ENCODE measurements around the gene ARHGAP28.
"Not testable (repeated sequence)": the region's sequence is repeated elsewhere in the genome, so short reads cannot be mapped to it uniquely, and the experiment has no call there.

The ARHGAP28 gene

DNA sequence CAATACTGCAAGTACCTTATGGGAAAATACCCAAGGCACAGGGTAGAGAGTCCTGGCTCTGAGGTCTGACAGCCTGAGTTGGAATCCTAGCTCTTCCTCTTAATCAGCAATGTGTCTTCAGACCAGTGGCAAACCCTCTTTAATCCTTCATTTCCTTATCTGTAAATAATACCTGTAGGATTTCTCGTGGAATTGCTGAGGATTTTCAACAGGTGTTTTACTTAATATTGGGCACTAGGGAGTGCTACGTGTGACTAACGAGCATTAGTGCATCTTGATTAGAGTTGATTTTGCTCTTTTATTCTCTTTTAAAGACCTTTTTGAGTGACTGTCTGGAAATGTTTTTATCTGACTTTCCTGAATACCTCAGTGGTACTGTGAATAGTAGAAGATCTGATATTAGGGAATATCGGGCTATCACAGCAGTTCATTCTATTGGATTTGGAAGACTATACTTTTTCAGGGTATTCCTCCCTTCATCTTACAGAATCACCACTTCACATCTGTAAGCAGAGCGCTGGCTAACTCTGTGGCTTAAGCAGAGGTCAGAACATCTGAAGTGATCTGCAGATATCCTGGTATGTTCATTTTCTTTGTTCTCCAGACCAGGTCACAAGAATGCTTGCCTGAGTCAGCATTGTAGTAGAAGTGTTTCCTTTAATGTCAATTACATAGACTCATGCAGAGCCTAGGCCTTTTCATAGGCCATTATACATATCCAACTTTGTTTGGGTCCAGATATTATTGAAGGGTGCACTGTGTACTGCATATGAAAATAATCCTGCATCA, 49.1 kb downstream of the ARHGAP28 start:
- no peak for DNase-seq

DNA sequence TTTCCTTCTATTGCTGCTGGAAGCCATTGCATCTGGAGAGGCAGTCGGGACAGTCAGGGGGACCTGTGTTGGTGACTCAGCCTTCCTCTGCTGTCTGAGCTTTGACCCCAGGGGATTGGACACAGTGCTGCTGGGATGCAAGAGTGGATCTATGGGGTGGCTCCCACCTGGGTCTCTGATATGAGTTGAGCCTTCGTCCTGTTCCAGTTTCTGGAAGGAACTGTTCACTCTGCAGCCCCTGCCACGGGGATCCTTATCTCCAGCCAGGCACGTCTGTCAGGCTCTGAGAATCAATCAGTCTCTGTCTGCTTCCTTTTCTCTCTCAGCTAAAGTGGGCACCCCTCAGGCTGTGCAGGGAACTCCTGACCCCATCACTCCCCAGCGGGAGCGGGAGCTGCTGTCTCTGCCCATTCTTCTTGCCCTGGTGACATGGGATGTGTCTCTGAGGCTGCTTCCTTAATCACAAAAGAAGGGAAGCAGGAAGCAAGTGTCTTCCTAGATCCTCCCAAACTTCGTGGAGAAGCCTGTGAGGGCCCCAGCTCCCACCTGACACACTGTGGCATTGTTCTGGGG, 51.7 kb downstream of the ARHGAP28 start:
- DNase-seq, result no peak

DNA sequence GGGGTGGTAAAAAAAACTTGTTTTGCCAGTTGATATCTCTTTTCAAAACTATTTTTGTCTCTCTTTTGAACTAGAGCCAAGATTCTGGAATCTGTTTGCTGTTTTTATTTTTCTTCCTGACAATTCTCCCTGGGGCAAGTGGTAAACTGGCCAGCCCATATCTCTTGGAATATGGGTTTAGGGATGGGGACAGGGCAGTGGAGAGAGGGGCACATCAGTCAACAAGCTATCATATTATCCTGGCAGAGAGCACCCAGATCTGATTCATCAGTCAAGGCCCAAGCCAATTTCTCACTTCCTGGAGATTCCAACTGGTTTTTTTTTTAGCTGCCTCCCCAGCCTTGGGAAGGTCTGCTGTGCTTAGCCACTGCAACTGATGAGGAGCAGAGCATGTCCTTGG, 52.3 kb downstream of the ARHGAP28 start:
- no peak for DNase-seq

DNA sequence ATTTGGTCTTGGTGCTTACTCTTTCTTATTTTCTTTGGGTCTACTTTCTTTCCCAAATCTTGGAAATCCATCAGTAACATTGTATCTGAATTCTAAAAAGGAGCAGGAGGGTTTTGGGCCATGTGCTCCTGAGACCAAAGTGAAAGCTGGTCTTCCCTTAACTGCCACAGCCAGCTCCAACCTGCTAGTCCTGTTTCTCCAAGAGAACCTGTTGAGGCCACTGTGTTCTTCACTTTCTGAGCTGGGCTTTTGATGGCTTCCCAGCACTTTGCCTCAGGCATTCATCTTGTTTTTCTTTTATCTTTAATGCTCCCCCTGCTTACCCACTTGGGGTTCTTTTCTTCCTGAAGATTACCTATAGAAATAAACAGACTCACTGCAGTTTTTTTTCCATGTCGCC, 53.3 kb downstream of the ARHGAP28 start:
- DNase-seq, result no peak

DNA sequence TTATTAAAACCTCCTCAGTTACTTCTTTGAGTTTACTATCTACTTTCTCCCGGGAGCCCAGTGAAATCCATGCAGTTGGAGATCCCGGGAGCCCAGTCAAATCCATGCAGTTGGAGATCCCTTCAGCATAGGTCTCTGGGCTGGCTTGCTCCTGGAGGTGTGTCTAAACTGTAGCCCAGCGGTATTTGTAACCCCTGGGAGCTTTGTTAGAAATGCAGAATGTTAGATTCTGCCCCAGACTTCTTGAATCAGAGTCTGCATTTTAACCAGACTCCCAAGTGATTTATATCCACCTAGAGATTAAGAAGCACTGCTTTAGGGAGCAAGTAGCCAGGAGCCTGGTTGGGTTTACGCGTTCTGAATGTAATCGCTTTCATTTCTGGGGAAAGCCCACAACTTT, 54.5 kb downstream of the ARHGAP28 start:
- no peak for DNase-seq

DNA sequence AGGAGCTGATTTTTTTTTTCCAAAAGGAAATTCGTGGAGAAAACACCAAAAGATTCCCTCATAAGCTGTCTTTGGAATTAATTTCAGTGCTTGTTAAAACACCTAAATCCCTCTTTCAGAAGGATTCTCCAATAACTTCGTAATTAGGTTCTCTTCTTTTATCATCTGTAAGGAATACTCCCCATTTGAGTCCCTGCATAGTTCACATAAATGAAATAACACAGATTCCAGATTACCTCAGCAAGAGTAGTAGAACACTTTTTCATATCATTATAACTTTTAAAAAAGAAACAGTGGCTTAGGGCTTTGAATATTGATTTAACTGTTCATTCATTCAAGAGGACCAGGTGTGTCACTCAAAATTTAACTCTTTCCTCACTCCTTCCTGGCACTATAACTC, 55.5 kb downstream of the ARHGAP28 start:
- DNase-seq, result no peak

DNA sequence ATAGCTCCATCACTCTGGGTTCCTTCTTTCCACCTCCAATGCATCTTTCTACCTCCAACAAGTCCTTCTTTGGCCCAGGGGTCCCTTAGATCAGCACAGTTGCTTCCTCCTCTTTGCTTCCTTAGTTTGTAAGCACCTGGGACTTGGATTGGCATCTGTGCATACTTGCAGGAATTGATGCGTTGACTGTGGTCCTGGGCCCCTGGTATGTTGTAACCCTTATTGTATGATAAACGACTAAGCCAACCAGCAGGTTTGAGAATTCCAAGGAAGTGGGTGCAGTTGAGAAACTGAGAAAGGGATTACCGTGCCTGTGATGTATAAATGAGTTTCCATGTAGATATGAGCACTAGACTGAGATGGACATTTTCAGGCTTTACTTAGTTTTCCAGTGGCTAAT, 55.9 kb downstream of the ARHGAP28 start:
- no peak for DNase-seq

DNA sequence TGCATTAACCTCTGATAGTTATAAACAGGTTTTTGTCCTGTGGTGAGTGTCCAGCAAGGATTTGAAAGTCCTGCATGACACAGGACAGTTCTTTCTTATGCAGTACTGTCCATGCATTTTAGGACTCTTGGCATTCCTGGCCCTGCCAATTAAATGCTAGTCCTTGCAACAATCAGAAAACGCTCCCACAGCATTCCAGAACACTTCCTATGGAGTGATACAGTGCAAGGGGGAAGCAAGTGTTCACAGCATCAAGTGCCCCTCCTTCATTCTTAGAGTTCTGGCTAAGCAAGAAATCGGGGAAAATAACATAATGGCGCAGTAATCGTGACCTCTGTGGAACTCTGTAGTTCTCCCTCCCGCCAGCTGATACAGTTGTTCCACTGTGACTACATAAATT, 62.9 kb downstream of the ARHGAP28 start:
- DNase-seq, result no peak

DNA sequence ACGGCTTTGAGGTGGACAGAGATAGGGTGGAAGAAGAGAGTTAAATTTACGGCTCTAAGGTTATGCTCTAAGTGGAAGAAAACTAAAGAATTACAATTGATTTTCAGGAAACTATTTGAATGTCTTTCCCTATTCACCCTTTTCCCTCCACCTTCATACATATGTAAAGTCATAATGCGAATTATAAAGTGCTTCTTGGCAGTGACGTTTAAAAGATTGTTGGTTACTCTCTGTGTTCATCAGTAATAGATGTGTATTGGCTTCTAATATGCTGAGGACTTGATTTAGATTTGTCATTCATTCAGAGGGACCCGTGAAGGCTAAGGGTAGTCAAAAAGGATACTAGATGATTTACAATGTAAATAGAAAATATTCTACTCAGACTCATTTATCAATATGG, 63.9 kb downstream of the ARHGAP28 start:
- DNase-seq, result no peak

DNA sequence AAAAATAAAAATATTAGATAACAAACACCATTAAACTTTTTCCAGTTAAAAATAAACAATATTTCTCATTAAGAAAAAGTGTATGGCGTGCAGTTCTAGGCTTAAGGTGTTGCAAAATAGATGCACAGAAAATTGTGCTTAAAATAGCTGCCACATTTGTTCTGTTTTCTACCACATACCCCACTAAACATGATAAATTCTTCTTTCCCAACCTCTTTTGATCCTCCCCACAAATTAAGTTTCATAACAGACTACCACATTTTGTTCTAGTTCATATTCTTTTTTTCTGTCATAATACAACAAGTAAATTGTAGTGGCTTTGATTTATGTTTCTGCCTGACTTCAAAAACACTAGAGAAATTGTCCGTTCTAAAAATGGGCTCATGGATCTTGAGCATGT, 64.5 kb downstream of the ARHGAP28 start:
- no peak for DNase-seq

DNA sequence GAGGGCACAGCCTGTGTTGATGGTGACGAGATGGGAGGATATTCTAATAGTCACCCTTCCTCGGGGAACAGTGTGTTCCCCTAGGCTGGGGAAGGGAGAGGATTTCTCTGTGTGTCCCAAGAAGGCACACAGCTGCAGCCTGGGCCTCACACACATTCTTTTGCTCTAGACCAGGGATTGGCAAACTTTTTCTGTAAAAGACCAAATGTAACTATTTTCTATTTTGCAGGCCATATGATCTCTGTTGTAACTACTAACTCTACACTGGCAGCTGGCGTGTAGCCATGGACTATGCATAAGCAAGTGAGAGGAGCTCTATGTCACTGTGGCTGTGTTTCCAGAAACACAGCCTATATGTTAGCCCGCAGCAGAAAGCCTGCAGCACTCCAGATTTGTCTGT, 65.8 kb downstream of the ARHGAP28 start:
- DNase-seq, result no peak

DNA sequence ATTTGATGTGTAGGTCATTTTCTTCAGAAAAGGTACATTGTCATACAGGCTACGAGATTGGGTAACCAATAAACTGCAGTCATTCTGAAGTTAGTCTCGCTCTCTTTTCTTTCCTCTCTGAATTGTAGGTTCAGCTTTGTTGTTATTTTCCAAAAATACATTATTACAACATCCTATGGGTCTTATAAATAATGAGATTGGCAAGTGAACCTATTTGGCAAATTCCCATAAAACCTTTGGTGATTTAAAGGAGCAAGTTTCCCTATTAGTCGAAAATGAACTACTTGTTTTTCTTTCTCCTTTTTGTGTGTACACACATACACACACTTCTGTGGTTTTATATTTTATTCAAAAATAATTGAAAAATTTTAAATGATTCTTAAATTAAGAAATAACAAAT, 67.0 kb downstream of the ARHGAP28 start:
- DNase-seq, result no peak

DNA sequence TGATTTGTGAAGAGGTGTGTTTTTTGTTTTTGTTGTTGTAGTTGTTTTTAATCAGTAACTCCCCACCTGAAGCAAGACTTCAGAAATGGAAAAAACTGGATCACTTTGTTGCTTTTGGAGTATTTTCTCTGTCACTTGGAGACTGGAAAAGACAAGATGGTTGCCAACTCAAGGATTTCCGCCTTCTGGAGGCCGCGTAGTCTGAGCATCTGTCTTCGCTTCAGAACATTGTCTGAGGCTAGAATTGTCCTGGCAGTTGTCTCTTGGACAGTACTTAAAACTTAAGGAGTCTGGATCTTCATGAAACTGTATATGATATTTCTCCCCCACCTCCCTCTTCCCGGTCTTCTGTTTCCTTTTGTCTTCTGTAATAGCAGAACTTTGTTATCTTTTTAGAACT, 67.7 kb downstream of the ARHGAP28 start:
- DNase-seq, result no peak

DNA sequence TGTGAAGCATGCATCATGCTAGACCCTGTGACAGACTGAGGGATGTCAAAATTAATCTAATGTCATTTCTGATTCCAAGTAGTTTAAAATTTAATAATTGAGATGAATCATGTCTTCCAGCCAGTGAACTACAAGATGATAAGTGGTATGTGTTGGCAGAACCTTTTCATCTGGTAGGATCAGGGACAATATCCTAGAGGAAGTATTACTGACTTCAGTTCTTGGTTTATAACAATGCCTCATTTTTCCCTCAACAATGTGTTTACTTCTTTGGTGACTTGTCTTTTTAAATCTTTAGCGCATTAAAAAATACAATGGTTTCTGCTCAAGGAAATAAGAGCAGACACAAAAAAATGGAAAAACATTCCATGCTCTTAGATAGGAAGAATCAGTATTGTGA, 69.4 kb downstream of the ARHGAP28 start:
- no peak for DNase-seq

DNA sequence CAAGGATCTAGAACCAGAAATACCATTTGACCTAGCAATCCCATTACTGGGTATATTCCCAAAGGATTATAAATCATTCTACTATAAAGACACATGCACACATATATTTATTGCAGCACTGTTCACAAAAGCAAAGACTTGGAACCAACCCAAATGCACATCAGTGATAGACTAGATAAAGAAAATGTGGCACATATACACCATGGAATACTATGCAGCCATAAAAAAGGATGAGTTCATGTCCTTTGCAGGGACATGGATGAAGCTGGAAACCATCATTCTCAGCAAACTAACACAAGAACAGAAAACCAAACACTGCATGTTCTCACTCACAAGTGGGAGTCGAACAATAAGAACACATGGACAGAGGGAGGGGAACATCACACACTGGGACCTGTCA, 70.8 kb downstream of the ARHGAP28 start:
- DNase-seq, result not testable (repeated sequence)

DNA sequence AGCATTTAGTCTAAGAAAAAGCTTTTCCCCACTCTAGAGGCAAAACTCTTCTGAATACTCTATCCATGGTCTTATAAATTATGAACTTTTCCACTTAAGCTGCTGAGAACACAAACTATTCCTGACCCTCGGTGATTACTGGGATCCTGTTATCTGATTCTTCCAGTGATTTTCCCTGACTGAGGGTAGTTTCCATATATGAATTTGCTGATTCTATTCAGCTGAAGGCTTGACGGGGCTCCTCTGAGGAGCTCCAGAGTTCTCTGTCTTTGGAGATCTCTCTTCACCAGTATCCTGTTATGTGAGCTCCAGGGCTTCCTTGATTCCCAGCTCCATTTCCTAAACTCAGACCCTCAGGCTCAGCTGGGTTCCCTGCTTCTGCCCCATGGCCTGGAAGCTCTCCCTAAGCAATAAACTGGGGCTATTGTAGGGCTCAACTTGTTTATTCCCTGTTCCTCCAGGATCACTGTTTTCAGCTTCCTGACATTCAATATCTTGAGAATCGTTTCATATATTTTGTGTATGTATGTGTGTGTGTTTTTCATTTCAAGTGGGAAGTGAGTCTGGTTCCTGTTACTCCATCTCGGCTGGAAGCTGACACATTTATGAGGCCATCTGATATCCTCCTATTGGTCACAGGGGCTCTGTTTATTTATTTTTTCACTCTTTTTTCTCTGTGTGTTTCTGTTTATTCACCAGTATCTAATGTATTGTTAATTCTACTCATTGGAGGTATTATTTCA, 78.2 kb downstream of the ARHGAP28 start:
- no peak for DNase-seq

DNA sequence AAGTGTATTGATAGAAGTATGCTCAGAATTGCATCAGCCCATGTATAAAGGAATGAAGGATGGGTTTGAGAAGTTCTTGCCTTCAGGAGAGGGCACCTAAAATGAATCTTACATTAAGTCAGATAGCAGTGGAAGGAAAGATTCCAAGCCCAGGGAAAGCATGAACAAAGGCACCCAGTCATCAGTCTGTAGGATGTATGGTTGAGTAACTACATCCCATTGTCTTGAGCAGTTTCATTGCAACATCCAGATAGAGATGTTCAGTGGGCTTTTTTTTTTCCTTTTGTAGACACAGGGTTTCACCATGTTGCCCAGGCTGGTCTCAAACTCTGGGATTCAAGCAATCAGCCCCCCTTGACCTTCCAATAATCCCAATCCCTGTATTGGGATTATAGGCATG, 80.7 kb downstream of the ARHGAP28 start:
- DNase-seq, result no peak

DNA sequence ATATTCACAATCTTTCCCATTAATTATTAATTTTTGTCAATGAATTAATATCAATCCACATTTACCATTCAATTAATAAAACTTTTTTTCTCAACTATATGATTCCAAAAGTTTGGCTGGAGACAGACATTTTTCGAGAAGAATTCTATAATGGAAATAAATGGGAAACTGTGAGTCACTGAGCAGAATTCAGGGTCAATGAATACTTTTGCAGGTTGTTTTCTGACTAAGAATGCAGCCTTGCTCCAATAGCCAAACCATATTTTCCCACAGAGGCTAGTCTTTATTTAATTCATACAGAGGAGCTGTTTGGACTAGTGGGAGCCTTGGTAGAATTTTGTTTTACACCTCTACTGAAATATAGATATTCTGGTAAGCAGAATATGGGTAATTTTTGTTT, 82.3 kb downstream of the ARHGAP28 start:
- DNase-seq, result no peak

DNA sequence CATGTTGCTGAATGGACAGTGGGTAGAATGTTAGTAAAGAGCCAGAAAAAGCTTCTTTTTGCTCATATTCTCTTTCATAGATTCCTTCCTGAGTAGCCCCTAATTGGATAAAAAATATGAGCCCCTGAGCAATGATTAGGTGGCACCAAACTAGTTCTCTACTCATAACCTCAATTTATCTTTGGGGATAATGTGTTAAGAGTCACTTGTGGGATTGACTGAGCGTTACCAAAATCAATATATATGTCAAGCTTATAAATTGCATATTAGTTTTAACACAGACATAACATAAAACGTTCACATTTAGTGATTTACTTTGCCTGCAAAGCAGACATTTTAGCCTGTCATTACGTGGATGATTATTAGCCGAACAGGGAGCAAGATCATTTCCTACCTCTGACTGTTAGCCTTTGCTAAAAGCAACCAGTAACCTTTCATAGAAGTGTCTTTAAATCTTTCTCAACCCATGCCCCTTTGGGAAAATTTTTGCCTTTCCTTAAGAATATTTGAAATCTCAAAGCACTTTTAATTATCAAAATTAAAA, 85.4 kb downstream of the ARHGAP28 start:
- DNase-seq, result no peak

DNA sequence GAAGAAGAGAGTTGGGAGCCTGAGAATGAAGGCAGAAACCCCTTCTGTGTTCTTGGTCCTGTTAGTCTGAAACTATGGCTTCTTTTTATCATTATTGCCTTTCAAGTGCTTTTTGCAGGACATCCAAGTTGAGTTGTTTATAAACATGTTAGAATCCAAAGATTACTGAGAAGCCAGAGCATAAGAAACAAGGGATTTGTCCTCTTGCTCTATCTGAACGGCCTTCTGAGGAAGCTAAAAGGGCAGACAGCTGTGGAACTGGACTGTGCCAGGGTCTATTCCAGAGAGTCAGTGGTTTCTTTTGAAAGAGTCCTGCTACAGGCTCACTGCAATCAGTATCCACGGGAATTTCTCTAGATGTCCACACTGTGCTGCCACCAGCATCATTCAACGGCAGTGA, 86.6 kb downstream of the ARHGAP28 start:
- DNase-seq, result no peak

DNA sequence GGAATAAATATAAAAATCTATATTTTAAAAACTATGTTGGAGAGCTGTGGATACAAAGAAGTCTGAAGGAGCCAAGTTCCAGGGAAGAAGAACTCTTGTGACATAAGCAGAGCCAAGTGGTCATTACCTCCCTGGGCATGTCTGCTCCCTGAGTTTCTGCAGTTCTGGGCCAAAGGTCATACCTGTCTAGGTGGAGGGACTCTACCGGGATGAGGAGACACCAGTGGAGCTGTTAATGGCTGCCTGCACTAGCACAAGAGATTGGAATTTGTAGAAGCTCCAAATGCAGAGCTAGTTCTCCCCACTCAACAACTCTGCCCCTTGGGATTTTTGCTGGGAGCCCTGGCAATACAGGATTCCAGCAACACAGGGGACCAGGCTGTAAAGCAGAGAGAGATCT, 89.8 kb downstream of the ARHGAP28 start:
- DNase-seq, result no peak

DNA sequence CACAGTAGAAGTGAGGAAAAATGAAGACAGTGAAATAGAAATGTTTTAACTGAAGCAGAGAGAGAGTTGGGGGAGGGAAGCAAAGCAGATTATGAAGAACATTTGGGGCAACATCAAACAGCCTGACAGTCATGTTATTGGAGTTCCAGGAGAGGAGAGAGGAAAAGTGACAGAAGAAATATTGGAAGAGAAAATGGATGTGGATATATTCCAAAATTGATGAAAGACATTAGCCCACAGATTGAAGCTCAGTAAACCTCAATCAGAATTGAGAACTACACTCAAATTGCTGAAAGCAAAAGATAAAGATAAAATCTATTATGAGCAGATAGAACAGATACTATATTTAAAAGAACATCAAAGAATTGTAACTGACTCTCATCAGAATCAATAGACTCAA, 90.8 kb downstream of the ARHGAP28 start:
- DNase-seq, result no peak

DNA sequence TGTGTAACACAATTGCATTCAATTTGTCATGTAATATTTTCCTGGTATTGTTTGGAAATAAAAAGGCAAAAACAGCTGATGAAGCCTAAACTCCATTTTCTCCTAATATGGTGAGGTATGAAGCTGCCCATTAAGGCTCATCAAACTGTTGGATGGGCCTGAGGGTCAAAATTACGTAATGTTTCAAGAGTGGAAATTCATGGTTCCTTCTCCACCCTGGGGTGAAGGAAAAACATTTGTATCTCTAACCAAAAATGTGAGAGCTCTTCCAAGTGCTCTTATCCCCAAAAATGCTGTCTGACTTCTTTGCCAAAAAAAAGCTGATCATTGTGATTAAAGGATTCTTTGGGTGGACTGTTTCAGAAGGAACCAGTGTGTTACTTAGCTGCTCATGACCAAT, 91.8 kb downstream of the ARHGAP28 start:
- no peak for DNase-seq

DNA sequence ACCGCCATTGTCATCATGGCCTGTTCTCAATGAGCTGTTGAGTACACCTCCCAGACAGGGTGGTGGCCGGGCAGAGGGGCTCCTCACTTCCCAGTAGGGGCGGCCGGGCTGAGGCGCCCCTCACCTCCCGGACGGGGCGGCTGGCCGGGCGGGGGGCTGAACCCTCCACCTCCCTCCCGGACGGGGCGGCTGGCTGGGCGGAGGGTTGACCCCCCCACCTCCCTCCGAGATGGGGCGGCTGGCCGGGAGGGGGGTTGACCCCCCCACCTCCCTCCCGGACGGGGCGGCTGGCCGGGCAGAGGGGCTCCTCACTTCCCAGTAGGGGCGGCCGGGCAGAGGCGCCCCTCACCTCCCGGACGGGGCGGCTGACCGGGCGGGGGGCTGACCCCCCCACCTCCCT, 97.6 kb downstream of the ARHGAP28 start:
- not testable (repeated sequence) for DNase-seq

Measured in DMS 273 treated with DMSO at 0.1 percent for 48 hours (cell line).